GM06990 (cell line): Measurements from ENCODE around the gene HTD2.
A peak's percentile ranks its signal among the peaks of the same experiment; 100 is the strongest.

Experiments used
- DNase-seq: peaks from one replicate; pipeline ENCODE4 v3.0.0-alpha.2; 2011; ENCODE audit not compliant: insufficient read length; ENCODE audit errors: extremely low read depth
- H3K27me3 ChIP-seq: replicated peaks from 2 replicates; pipeline ENCODE4 v1.6.0; 2011; ENCODE audit warnings: low read length; ENCODE audit not compliant: control insufficient read depth, insufficient read depth
- H3K36me3 ChIP-seq: 2 replicates; pipeline ENCODE4 v1.5.1; 2011; ENCODE audit warnings: low read length; ENCODE audit not compliant: control insufficient read depth, insufficient read depth
- H3K4me3 ChIP-seq: replicated peaks from 2 replicates; pipeline ENCODE4 v1.5.1; 2011; ENCODE audit warnings: low read depth, mild to moderate bottlenecking, control low read depth, low read length
- CTCF ChIP-seq: IDR thresholded peaks from 2 replicates; pipeline ENCODE4 v1.5.1; 2011; ENCODE audit warnings: low read length, control low read depth, mild to moderate bottlenecking, inconsistent platforms; ENCODE audit not compliant: insufficient read depth, poor library complexity, severe bottlenecking

The HTD2 gene

DNA sequence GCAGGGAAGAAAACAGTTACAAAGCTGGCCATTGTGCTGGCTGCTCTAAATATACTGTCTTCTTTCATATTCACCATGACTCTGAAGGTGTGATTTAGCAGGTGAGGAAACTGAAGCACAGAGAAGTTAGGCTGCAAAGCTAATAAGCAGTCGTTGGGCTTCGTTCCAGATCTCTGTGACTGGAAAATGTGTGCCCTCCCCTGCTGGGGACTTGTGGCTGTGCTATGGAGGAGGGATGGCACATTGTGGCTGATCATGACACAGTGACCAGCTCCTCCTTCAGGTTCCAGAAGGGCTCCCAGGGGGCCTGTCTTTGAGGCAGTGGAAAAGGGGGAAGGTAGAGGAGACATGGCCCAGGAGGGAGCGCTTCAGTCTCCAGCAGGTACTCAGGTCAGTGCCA is 45.6 kb downstream of the HTD2 start:
- no peak for TF ChIP-seq CTCF
- Histone ChIP-seq H3K27me3 (no peaks in the 10 kb centered on the region), H3K36me3 (no peaks in the 10 kb centered on the region), H3K4me3 (no peak overlapping the region)
- DNase-seq, result no peak

- no peaks in the 10 kb centered on the region for H3K36me3 ChIP-seq
- no peak for TF ChIP-seq CTCF
- H3K4me3 ChIP-seq, result no peak overlapping the region
- H3K27me3 ChIP-seq, result no peaks in the 10 kb centered on the region
- DNase-seq, result no peak
Measured at GRCh38 chr3:58352626-58353025, 46.3 kb downstream of the HTD2 start.

GRCh38 chr3:58353722-58354553 is 47.6 kb downstream of the HTD2 start:
- no peak for TF ChIP-seq CTCF
- Histone ChIP-seq H3K4me3 (no peak overlapping the region), H3K36me3 (no peaks in the 10 kb centered on the region), H3K27me3 (no peaks in the 10 kb centered on the region)
- no peak for DNase-seq

DNA sequence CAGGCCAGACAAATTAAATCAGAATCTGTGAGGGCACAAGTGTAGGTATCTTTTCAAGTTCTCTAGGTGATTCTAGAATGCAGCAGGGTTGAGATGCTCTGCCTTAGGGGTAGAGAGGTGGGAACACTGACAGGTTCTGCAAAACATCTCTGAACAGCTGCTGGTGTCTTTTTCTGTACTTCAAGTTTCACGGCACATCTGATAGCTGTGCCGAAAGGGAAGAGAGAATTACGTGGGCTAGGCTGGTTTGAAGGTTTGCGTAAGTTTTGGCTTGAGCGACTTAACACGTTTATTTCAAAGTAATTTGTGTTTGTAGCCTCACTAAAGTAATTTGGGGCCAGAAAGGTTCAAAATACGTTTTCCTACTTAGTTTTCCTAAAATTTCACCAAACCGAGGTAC is 48.9 kb downstream of the HTD2 start:
- H3K4me3 ChIP-seq, result no peak overlapping the region
- TF ChIP-seq CTCF, result no peak
- no peaks in the 10 kb centered on the region for H3K36me3 ChIP-seq
- no peaks in the 10 kb centered on the region for H3K27me3 ChIP-seq
- DNase-seq, result peak; percentile 44

GRCh38 chr3:58356054-58356453 is 49.7 kb downstream of the HTD2 start:
- H3K4me3 ChIP-seq, result no peak overlapping the region
- DNase-seq, result no peak
- no peak for TF ChIP-seq CTCF
- no peaks in the 10 kb centered on the region for H3K27me3 ChIP-seq
- H3K36me3 ChIP-seq, result no peaks in the 10 kb centered on the region
